Stimulated activated CD4-positive, alpha-beta T cell treated with anti-CD3 and anti-CD28 coated beads, TNF-alpha, amount 100 ng/mL, for 24 hours (primary cell): ENCODE data around the gene CROCC.

ENCODE experiments used
- DNase-seq, 3 experiments: peaks; one replicate each; pipeline ENCODE4 v3.0.0-alpha.2; 2020; ENCODE audit warnings: low read depth in 3 of 3

CROCC gene

GRCh38 chr1:16967095-16967575, 45.4 kb downstream of the CROCC start:
- DNase-seq = no peak

DNA sequence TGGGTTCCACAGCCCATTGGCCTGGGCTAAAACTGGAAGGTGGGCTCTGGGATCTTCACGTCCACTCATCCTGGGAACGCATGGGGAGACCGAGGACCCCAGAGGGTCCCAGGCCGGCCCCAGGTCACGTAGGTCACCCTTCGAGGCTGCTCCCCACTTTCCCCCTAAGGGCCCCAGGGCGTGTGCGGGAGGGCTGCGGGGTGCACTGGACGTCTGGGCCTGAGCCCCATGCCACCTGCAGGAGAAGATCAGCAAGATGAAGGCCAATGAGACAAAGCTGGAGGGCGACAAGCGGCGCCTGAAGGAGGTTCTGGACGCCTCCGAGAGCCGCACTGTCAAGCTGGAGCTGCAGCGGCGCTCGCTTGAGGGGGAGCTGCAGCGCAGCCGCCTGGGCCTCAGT, 46.2 kb downstream of the CROCC start:
- no peak for DNase-seq

DNA sequence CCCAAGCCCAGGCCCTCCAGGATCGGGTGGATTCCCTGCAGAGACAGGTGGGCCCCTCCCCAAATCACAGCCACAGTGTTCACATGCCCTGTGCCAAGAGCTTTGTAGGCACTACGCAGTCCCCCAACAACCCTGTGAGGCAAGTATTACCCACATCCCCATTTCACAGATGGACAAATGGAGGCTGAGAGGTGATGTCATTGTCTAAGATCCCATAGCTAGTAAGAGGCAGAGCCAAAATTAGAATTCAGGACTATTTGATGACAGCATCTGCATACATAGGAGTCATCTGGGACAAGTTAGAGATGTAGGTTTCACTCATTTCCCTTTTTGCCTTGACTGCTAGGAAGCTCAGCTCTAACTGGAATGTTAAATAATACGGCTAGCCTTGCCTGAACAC, 46.6 kb downstream of the CROCC start:
- DNase-seq = no peak

DNA sequence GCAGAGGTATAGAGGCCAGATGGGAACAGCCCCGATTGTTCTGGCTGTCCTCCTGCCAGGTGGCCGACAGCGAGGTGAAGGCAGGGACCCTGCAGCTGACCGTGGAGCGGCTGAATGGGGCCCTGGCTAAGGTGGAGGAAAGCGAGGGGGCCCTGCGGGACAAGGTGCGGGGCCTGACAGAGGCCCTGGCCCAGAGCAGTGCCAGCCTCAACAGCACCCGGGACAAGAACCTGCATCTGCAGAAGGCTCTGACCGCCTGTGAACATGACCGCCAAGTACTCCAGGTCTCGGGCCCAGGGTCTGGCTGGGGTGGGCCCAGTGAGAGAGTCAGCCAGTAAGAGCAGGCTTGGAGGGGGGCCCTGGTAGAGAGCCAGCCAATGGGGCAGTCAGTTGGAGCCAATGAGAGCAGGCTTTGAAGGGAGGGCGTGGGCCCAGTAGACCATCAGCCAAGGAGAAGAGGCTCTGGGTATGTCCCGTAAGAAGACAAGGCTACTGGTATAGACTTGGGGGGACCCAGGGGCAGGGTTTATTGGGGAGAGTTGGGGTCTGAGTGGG, 47.4 kb downstream of the CROCC start:
- no peak for DNase-seq

GRCh38 chr1:16969651-16970050, 47.9 kb downstream of the CROCC start:
- DNase-seq = no peak

- DNase-seq = no peak
Observed at GRCh38 chr1:16970132-16970910, 48.6 kb downstream of the CROCC start.

DNA sequence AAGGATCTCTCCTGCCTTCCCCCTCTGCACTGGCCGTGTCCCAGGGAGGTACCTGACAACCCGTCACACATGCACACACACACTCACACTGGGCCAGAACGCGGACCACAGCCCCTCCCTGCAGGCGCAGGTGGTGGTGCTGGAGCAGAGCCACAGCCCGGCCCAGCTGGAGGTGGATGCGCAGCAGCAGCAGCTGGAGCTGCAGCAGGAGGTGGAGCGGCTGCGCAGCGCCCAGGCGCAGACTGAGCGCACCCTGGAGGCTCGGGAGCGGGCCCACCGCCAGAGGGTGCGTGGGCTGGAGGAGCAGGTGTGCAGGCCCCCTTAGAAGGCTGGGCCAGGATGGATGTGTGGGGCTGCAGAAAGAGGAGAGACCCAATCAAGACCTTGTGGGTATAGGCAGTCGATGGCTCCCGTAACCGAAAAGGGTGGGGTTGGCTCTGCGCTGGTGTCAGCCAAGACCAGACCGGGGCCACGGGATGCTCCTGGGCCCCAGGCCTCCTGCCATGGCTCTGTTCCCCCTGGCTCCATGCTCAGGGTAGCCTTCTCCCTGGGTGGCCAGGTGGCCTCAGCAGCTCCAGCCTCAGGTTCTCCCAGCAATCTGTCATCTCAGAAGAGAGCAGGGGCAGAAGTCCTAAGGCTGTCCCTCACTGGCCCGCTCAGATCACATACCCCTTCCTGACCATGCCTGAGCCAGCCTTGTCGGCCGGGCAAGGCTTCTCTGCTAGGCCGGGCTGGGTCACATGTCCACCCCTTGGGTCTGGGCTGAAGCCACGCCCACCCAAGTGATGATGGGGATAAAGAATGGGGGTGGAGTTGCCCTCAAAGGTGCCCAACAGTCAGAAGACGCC, 49.8 kb downstream of the CROCC start:
- DNase-seq = no peak

- no peak for DNase-seq
Observed at GRCh38 chr1:16972189-16972895, 50.6 kb downstream of the CROCC start.

GRCh38 chr1:16973215-16973614, 51.5 kb downstream of the CROCC start:
- no peak for DNase-seq

GRCh38 chr1:16975211-16975610, 53.5 kb downstream of the CROCC start:
- DNase-seq = no peak

- DNase-seq = no peak
Observed at GRCh38 chr1:16975838-16976237, 54.1 kb downstream of the CROCC start.

GRCh38 chr1:16976966-16977365, 55.2 kb downstream of the CROCC start:
- DNase-seq = no peak

- no peak for DNase-seq
Observed at GRCh38 chr1:16977377-16977776, 55.6 kb downstream of the CROCC start.

- no peak for DNase-seq
Observed at GRCh38 chr1:16978139-16978538, 56.4 kb downstream of the CROCC start.

DNA sequence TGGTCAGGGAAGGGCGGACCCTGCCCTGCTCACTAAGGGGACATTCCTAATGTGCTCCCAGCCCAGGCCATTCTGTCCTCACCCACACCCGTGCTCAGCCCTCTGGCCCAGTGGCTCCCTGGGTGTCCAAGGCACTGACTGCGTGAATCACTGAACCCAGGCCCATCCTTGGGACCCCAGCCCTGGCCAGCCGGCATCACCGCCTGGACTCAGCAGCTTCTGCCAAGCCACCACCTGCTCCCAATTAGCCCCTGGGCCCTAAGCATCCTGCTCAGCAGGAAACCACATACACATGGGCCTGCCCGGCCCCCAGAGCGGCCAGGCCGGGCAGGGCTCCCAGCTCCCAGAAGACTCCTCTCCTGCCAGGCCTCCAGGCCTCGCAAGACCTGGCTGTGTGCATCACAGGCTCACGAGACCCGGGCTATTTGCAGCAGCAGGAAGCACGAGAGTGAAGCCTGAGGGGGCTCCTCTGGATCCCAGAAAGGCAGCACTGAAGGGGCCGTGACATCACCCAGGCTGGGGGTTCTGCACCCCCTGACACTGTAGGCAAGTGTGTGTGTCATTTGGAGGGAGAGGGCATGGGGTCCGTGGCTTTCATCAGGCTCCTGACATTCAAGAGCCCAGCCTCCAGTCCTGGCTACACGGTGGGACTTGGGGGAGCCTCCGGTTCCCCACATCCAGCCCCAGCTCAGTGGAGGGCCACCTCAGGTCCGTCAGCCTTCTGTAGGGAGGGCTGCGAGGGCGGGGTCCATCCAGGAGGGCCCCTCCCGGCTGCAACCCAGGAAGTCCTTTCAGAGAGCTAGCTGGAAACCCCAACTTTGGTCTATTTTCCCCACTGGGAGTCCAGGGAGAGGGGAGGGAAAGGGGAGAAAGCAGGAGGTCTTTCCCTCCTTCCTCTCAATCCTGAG, 57.1 kb downstream of the CROCC start:
- no peak for DNase-seq

DNA sequence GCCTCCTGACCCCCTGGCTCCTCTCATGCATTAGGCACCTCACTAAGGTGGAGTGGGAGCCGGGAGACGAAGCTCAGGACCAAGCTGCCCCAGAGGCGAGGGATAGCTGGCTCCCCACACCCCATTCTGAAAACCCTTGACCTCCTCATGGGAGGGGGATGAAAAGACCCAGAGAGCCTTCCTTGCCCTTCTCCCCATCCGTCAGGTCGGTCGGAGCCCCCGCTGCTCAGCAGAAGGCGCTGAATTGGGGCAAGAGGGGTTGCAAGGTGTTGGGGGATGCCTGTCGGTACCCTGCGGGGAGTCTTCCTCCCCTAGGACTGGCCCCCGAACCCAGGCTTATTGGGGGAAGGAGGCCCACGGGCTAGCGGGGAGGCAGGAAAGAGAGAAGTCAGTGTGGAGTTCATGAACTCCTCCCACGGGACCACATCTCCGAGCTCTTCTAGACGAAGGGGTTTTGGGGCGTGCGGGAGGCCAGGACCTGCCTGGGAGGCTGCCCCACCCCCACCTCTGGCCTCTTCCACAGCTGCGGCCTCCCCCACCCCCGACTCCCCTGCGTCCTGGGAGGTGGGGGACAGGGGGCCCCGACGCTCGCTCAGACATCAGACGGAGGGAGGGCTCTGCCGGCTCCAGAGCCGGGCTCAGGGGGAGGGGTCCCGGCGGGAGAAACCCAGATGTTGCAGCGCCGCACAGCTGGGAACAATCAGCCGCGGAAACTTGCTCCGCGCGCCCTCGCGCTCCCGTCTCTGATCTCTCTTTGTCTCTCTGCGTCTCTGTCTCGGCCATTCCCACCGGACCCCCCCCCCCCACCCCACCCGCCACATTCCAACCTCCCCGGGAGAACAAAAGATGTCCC, 58.0 kb downstream of the CROCC start:
- no peak for DNase-seq

GRCh38 chr1:16980473-16981268, 58.9 kb downstream of the CROCC start, which contains the start of gene MFAP2:
TSS of gene MFAP2 (minus strand) at chr1:16980620. CDS start at chr1:16978273, 2,347 bp downstream.
- DNase-seq = no peak

DNA sequence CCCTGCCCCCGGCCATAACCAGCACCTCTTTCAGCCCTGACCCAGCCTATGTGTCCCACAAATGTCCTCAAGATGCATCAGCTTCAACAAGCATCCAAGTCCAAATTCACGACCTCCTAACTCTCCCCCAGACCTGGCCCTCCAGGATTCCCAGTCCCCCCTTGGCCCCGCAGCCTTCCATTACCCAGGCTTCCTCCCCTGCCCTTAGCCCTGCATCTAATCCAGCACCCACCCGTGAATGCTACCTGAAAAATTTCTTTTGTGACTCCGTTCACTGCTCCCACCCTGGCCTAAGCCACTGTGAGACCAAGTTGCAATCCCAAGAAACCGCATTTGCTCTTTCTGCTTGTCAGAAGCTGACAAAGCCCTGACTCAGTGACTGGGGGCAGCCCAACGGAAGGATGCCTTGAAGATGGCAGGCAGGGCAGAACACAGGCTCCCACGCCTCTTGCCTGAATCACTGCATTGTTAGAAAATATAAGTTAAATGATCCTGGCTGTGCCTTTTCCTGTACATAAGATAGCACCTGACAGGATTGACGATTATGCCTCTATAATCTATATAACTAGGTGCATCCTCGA, 59.6 kb downstream of the CROCC start:
- no peak for DNase-seq

DNA sequence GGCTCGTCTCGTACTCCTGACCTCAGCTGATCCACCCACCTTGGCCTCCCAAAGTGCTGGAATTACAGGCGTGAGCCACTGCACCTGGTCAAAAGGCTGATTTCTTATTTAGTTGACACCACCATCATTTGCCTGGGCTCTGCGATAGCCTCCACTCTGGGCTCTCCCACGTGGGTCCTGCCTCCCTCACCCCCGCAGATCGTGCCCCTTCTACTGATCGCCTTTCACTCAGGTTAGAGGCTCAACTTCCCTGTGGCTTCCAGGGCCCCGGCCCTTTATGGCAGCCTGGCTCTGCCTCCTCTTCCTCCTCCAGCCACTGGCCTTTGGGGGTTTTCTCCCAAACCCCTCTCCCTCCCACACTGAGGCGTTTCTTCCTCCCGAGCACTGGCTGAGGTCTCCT, 61.2 kb downstream of the CROCC start:
- DNase-seq = no peak
